ENCODE data around the gene FGF18.

The FGF18 gene

GRCh38 chr5:171455522-171455921, 36.1 kb downstream of the FGF18 start:
- H3K23ac ChIP-seq (ENCODE audit: low read length in 2 of 2), result no peak overlapping the region
- H3K4ac ChIP-seq (ENCODE audit: low read depth in 1 of 2, low read length in 2 of 2), result no peak overlapping the region
- H4K91ac ChIP-seq (ENCODE audit: low read length), result no peak overlapping the region
- no peak overlapping the region for H3K4me2 ChIP-seq (ENCODE audit: low read length, poor library complexity, severe bottlenecking)
- H3K18ac ChIP-seq (ENCODE audit: low read depth in 1 of 2, low read length in 2 of 2), result no peak overlapping the region
- no peaks in the 10 kb centered on the region for H3K79me1 ChIP-seq (replicated peaks; ENCODE audit: low read length, poor library complexity, severe bottlenecking)
- no peak overlapping the region for H2BK12ac ChIP-seq (ENCODE audit: low read length in 2 of 2)
- no peak overlapping the region for H3K27ac ChIP-seq (ENCODE audit: low read length, poor library complexity, severe bottlenecking)
- H2BK120ac ChIP-seq (ENCODE audit: low read depth, low read length), result no peak overlapping the region
- H3K9ac ChIP-seq (ENCODE audit: low read length), result no peak overlapping the region
- no peak overlapping the region for H2AFZ ChIP-seq (ENCODE audit: low read depth, low read length)
- DNase-seq, result no peak
- H2BK5ac ChIP-seq (ENCODE audit: low read depth, low read length, poor library complexity, severe bottlenecking), result no peak overlapping the region
- peaks cover 8% of the 10 kb centered on the region for H3K4me1 ChIP-seq (ENCODE audit: control insufficient read depth, insufficient read depth, low read depth, low read length)
- H4K8ac ChIP-seq (ENCODE audit: low read length), result no peak overlapping the region
- H3K9me3 ChIP-seq (ENCODE audit: control insufficient read depth, low read length), result no peaks in the 10 kb centered on the region
- H3K36me3 ChIP-seq (ENCODE audit: control insufficient read depth in 1 of 2, insufficient read depth in 2 of 2, low read depth in 1 of 2, low read length in 2 of 2), result no peaks in the 10 kb centered on the region
- WGBS, result 76% methylated on average over 2 of the region's 2 CpGs
- peaks cover 8 to 36% of the 10 kb centered on the region in 2 experiments for H3K27me3 ChIP-seq (ENCODE audit: control insufficient read depth in 1 of 2, insufficient read depth in 1 of 2, low read length in 2 of 2)
- no peak overlapping the region for H3K14ac ChIP-seq (ENCODE audit: low read length in 2 of 2)
- H2BK15ac ChIP-seq (ENCODE audit: low read depth, poor library complexity, severe bottlenecking), result no peak overlapping the region
- no peak overlapping the region for H2AK5ac ChIP-seq (ENCODE audit: low read length, severe bottlenecking)
- no peak overlapping the region for H3K4me3 ChIP-seq (ENCODE audit: insufficient read depth in 1 of 2, low read depth in 1 of 2, low read length in 2 of 2)

- H3K27ac ChIP-seq (ENCODE audit: low read length, poor library complexity, severe bottlenecking), result no peak overlapping the region
- H3K36me3 ChIP-seq (ENCODE audit: control insufficient read depth in 1 of 2, insufficient read depth in 2 of 2, low read depth in 1 of 2, low read length in 2 of 2), result no peaks in the 10 kb centered on the region
- H2AFZ ChIP-seq (ENCODE audit: low read depth, low read length), result no peak overlapping the region
- WGBS, result 94% methylated on average over 20 of the region's 25 CpGs
- no peak overlapping the region for H3K14ac ChIP-seq (ENCODE audit: low read length in 2 of 2)
- no peak overlapping the region for H3K23ac ChIP-seq (ENCODE audit: low read length in 2 of 2)
- no peak overlapping the region for H3K9ac ChIP-seq (ENCODE audit: low read length)
- no peak overlapping the region for H3K4ac ChIP-seq (ENCODE audit: low read depth in 1 of 2, low read length in 2 of 2)
- H2BK12ac ChIP-seq (ENCODE audit: low read length in 2 of 2), result no peak overlapping the region
- DNase-seq, result no peak
- H4K8ac ChIP-seq (ENCODE audit: low read length), result no peak overlapping the region
- H3K4me1 ChIP-seq (ENCODE audit: control insufficient read depth, insufficient read depth, low read depth, low read length), result no peaks in the 10 kb centered on the region
- no peaks in the 10 kb centered on the region for H3K79me1 ChIP-seq (replicated peaks; ENCODE audit: low read length, poor library complexity, severe bottlenecking)
- H2BK5ac ChIP-seq (ENCODE audit: low read depth, low read length, poor library complexity, severe bottlenecking), result no peak overlapping the region
- H3K4me2 ChIP-seq (ENCODE audit: low read length, poor library complexity, severe bottlenecking), result no peak overlapping the region
- H2BK15ac ChIP-seq (ENCODE audit: low read depth, poor library complexity, severe bottlenecking), result no peak overlapping the region
- H3K27me3 ChIP-seq (ENCODE audit: control insufficient read depth in 1 of 2, insufficient read depth in 1 of 2, low read length in 2 of 2), result peaks cover 11 to 46% of the 10 kb centered on the region in 2 experiments
- no peak overlapping the region for H4K91ac ChIP-seq (ENCODE audit: low read length)
- no peak overlapping the region for H2BK120ac ChIP-seq (ENCODE audit: low read depth, low read length)
- no peak overlapping the region for H3K4me3 ChIP-seq (ENCODE audit: insufficient read depth in 1 of 2, low read depth in 1 of 2, low read length in 2 of 2)
- H3K18ac ChIP-seq (ENCODE audit: low read depth in 1 of 2, low read length in 2 of 2), result no peak overlapping the region
- H2AK5ac ChIP-seq (ENCODE audit: low read length, severe bottlenecking), result no peak overlapping the region
- no peaks in the 10 kb centered on the region for H3K9me3 ChIP-seq (ENCODE audit: control insufficient read depth, low read length)
Measured at GRCh38 chr5:171457208-171457981, 37.9 kb downstream of the FGF18 start.

DNA sequence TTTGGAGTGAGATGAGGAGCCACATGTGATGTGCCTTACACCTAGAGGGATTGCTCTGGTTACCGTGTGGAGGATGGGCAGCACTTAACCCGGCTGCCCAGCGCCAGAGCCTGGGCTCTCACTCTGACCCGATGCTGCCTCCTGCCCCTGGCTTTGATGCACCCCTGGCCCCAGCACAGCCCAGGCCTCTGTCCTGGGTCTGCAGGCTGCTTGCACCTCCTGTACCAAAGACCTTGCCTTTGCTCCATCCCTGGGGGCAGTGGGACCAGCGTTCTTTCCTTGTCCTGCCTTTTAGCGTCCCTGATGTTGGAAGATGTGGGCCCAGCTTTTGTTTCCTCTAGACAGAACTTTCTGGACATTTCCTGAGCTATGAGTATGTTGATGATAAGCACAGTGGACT, 40.4 kb downstream of the FGF18 start:
- no peak overlapping the region for H2BK12ac ChIP-seq (ENCODE audit: low read length in 2 of 2)
- H2BK15ac ChIP-seq (ENCODE audit: low read depth, poor library complexity, severe bottlenecking), result no peak overlapping the region
- H4K91ac ChIP-seq (ENCODE audit: low read length), result no peak overlapping the region
- no peak overlapping the region for H3K4me3 ChIP-seq (ENCODE audit: insufficient read depth in 1 of 2, low read depth in 1 of 2, low read length in 2 of 2)
- peaks cover 19 to 54% of the 10 kb centered on the region in 2 experiments for H3K27me3 ChIP-seq (ENCODE audit: control insufficient read depth in 1 of 2, insufficient read depth in 1 of 2, low read length in 2 of 2)
- H3K9me3 ChIP-seq (ENCODE audit: control insufficient read depth, low read length), result no peaks in the 10 kb centered on the region
- no peak overlapping the region for H2BK120ac ChIP-seq (ENCODE audit: low read depth, low read length)
- no peak overlapping the region for H3K4me2 ChIP-seq (ENCODE audit: low read length, poor library complexity, severe bottlenecking)
- no peak overlapping the region for H3K23ac ChIP-seq (ENCODE audit: low read length in 2 of 2)
- WGBS, result 94% methylated on average over 6 of the region's 6 CpGs
- no peak overlapping the region for H3K18ac ChIP-seq (ENCODE audit: low read depth in 1 of 2, low read length in 2 of 2)
- H4K8ac ChIP-seq (ENCODE audit: low read length), result no peak overlapping the region
- no peak overlapping the region for H2AFZ ChIP-seq (ENCODE audit: low read depth, low read length)
- no peaks in the 10 kb centered on the region for H3K36me3 ChIP-seq (ENCODE audit: control insufficient read depth in 1 of 2, insufficient read depth in 2 of 2, low read depth in 1 of 2, low read length in 2 of 2)
- H3K79me1 ChIP-seq (replicated peaks; ENCODE audit: low read length, poor library complexity, severe bottlenecking), result no peaks in the 10 kb centered on the region
- no peak overlapping the region for H3K4ac ChIP-seq (ENCODE audit: low read depth in 1 of 2, low read length in 2 of 2)
- no peak overlapping the region for H2BK5ac ChIP-seq (ENCODE audit: low read depth, low read length, poor library complexity, severe bottlenecking)
- no peak overlapping the region for H3K27ac ChIP-seq (ENCODE audit: low read length, poor library complexity, severe bottlenecking)
- H3K14ac ChIP-seq (ENCODE audit: low read length in 2 of 2), result no peak overlapping the region
- no peak overlapping the region for H2AK5ac ChIP-seq (ENCODE audit: low read length, severe bottlenecking)
- H3K4me1 ChIP-seq (ENCODE audit: control insufficient read depth, insufficient read depth, low read depth, low read length), result no peaks in the 10 kb centered on the region
- no peak overlapping the region for H3K9ac ChIP-seq (ENCODE audit: low read length)
- no peak for DNase-seq

DNA sequence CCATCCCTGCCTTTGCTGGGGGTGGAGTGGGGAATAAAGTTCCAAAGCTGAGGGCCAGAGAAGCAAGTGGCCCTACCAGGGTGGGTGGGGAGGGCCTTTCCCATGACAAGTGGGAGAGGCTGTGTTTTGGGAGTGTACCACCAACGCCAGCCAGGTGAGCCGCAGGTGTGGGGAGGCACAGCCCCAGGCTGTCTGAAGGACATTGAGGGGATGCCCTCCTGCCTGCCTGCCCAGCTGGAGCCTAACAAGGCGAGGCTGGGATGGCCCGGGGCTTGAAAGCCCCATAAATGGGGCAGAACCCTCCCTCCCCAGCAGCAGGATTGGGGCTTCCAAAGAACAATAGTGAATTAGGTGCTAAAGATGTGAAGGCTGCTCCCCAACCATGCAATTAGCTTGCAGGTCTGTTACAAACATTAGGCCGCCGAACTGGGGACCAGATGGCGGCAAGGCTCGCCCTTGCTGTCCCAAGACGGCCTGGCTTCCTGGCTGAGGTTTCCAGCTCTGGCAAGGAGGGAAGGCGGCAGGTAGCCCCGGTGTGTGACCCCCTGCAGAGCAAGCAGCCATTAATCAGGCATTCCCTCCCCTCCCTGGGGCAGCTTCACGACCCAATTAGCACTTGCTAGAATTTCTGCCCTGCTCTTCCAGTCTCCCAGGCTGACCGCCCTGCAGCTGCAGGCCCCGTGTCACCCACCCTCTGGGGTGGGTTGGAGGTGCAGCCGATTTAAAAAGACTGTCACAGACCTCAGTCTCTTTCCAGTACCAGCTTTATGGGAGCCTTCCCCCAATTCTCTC, 42.9 kb downstream of the FGF18 start:
- WGBS, result 37% methylated on average over 13 of the region's 15 CpGs

More for the DNA sequence above, 42.9 kb downstream of the FGF18 start:
- peaks cover 19 to 51% of the 10 kb centered on the region in 2 experiments for H3K27me3 ChIP-seq (ENCODE audit: control insufficient read depth in 1 of 2, insufficient read depth in 1 of 2, low read length in 2 of 2)
- H4K91ac ChIP-seq (ENCODE audit: low read length), result no peak overlapping the region
- H3K4ac ChIP-seq (ENCODE audit: low read depth in 1 of 2, low read length in 2 of 2), result no peak overlapping the region
- no peaks in the 10 kb centered on the region for H3K4me1 ChIP-seq (ENCODE audit: control insufficient read depth, insufficient read depth, low read depth, low read length)
- H2BK5ac ChIP-seq (ENCODE audit: low read depth, low read length, poor library complexity, severe bottlenecking), result no peak overlapping the region
- no peak overlapping the region for H3K27ac ChIP-seq (ENCODE audit: low read length, poor library complexity, severe bottlenecking)
- H2AK5ac ChIP-seq (ENCODE audit: low read length, severe bottlenecking), result no peak overlapping the region
- no peak overlapping the region for H3K9ac ChIP-seq (ENCODE audit: low read length)
- no peak overlapping the region for H2BK120ac ChIP-seq (ENCODE audit: low read depth, low read length)
- H3K18ac ChIP-seq (ENCODE audit: low read depth in 1 of 2, low read length in 2 of 2), result no peak overlapping the region
- H3K4me2 ChIP-seq (ENCODE audit: low read length, poor library complexity, severe bottlenecking), result no peak overlapping the region
- H3K79me1 ChIP-seq (replicated peaks; ENCODE audit: low read length, poor library complexity, severe bottlenecking), result no peaks in the 10 kb centered on the region
- no peaks in the 10 kb centered on the region for H3K9me3 ChIP-seq (ENCODE audit: control insufficient read depth, low read length)
- no peak overlapping the region for H2BK12ac ChIP-seq (ENCODE audit: low read length in 2 of 2)
- no peak overlapping the region for H3K4me3 ChIP-seq (ENCODE audit: insufficient read depth in 1 of 2, low read depth in 1 of 2, low read length in 2 of 2)
- no peak for DNase-seq
- no peak overlapping the region for H2BK15ac ChIP-seq (ENCODE audit: low read depth, poor library complexity, severe bottlenecking)
- H2AFZ ChIP-seq (ENCODE audit: low read depth, low read length), result no peak overlapping the region
- no peak overlapping the region for H4K8ac ChIP-seq (ENCODE audit: low read length)
- H3K36me3 ChIP-seq (ENCODE audit: control insufficient read depth in 1 of 2, insufficient read depth in 2 of 2, low read depth in 1 of 2, low read length in 2 of 2), result no peaks in the 10 kb centered on the region
- H3K23ac ChIP-seq (ENCODE audit: low read length in 2 of 2), result no peak overlapping the region
- no peak overlapping the region for H3K14ac ChIP-seq (ENCODE audit: low read length in 2 of 2)

Measured in mesenchymal stem cell (in vitro differentiated cells and primary cell).